SK-N-MC (cell line): ENCODE results near the gene ANTXR1.

ENCODE experiments used
- EZH2 ChIP-seq: fragments of 200-600 bp; sonication (generic); IDR thresholded peaks from one replicate; pipeline ENCODE4 v1.6.1; 2017; ENCODE audit warnings: antibody characterized with exemption
- FOXP2 ChIP-seq: optimal IDR thresholded peaks from 2 replicates; pipeline ENCODE3; 2011; ENCODE audit warnings: mild to moderate bottlenecking, moderate library complexity; ENCODE audit not compliant: insufficient read depth; ENCODE audit errors: extremely low read length, control extremely low read depth
- POLR2AphosphoS5 ChIP-seq: IDR thresholded peaks from 2 replicates; pipeline ENCODE4 v1.6.1; 2012; ENCODE audit warnings: mild to moderate bottlenecking, low read depth, low read length, borderline replicate concordance

- TF ChIP-seq EZH2 (no peak), POLR2AphosphoS5 (no peak), FOXP2 (no peak)
These were observed 171.2 kb downstream of the ANTXR1 start for GRCh38 chr2:69184224-69184623.
